HG03135 (cell line): ENCODE measurements around the gene LRRC74A.
"Not testable (repeated sequence)": the region's sequence is repeated elsewhere in the genome, so short reads cannot be mapped to it uniquely, and the experiment has no call there.

ENCODE experiments used
- ATAC-seq: cut with Tn5 transposase; IDR thresholded peaks from one replicate; pipeline ENCODE4 v1.9.1; 2021; ENCODE audit warnings: mild to moderate bottlenecking, moderate library complexity; ENCODE audit not compliant: unreplicated experiment

Gene LRRC74A

GRCh38 chr14:76883447-76883846 lies 57.2 kb downstream of the LRRC74A start:
- ATAC-seq, result no peak

DNA sequence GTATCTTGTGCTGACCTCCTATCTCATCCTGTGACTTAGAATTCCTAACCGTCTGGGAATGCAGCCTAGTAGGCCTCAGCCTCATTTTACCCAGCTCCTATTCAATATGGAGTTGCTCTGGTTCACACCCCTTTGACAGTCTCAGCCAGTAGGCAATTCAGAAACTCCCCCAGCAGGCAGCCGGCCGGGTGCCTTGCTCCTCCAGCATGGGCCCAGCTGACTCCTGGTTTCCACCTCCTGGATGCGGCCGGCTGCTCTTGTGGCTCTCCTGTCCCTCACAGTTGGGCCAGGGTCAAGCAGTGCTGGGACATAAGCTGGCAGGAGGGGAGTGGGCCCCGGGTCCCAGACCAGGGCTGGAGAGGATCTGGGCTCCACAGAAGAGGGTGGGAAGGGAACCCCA lies 58.2 kb downstream of the LRRC74A start:
- no peak for ATAC-seq

- no peak for ATAC-seq
Measured at GRCh38 chr14:76884853-76885276, 58.7 kb downstream of the LRRC74A start.

- no peak for ATAC-seq
Measured at GRCh38 chr14:76887191-76887590, 61.0 kb downstream of the LRRC74A start.

GRCh38 chr14:76891391-76891790 lies 65.2 kb downstream of the LRRC74A start:
- no peak for ATAC-seq

- no peak for ATAC-seq
Measured at GRCh38 chr14:76894308-76894707, 68.1 kb downstream of the LRRC74A start.

DNA sequence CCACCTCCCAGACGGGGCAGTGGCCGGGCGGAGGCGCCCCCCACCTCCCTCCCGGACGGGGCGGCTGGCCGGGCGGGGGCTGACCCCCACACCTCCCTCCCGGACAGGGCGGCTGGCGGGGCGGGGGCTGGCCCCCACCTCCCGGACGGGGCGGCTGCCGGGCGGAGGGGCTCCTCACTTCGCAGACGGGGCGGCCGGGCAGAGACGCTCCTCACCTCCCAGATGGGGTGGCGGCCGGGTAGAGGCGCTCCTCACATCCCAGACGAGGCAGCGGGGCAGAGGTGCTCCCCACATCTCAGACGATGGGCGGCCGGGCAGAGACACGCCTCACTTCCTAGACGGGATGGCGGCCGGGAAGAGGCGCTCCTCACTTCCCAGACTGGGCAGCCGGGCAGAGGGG lies 71.8 kb downstream of the LRRC74A start:
- ATAC-seq, result not testable (repeated sequence)

DNA sequence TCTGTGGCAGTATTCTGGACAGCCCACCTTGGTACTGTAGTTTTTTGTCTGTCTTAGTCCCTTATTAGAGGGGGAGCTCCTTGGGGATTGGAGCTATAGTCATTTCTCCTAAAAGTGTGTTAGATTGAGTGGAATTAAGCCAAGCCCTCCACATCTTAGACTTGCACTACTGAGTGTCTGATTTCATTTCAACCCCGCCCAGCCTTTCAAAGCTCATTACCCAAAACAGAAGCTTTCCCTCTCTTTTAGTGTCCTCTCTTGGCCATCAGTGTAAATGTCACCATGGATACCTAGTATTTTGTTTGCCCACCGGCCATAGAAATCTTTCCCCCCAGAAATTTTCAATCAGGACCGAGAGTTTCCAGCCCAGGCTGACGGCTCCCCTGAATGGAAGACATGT lies 74.5 kb downstream of the LRRC74A start:
- no peak for ATAC-seq

DNA sequence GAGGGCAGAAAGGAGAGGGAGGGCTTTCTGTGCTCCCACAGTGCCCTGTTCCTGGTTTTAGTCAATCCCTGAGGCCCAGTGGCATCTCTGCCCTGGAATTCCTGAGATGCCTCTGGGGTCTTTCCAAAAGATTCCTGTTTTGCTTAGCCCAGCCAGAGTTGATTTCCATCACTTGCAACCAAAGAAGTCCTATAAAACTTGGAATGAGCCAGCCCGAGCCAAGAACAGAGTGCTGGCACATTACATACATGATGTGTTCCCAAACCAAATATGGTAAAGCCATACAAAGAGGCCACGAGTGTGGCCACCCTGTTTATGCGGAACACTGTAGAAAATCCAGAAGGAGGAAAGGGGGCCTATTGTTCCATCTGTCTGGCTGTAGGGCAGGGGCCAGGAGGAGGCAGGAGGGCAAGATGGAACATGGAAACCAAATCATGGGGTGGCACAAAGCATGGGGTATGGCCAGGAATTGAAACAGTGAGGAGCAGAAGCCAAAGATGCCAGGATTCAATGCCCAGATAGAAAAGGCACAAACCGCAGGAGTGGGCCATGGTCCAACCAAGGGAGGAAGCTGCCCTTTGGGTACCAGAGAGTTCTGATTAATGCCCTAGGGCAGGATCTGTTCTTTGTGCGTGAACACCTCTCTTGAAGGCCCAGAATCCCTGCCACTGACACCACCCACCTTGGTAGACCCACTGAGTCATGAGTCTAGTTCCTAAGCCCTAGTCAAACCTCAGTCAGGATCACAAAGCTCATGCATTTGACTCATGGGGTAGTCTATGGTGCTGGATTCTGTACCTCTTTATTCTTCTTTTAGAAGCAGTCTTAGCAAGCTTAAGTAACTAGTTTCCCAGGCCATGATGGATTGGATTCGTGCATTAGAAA lies 75.2 kb downstream of the LRRC74A start:
- ATAC-seq, result no peak

GRCh38 chr14:76902591-76902990 lies 76.4 kb downstream of the LRRC74A start:
- no peak for ATAC-seq

- ATAC-seq, result no peak
Measured at GRCh38 chr14:76904100-76904739, 78.0 kb downstream of the LRRC74A start.

- no peak for ATAC-seq
Measured at GRCh38 chr14:76904740-76905569, 78.7 kb downstream of the LRRC74A start.

DNA sequence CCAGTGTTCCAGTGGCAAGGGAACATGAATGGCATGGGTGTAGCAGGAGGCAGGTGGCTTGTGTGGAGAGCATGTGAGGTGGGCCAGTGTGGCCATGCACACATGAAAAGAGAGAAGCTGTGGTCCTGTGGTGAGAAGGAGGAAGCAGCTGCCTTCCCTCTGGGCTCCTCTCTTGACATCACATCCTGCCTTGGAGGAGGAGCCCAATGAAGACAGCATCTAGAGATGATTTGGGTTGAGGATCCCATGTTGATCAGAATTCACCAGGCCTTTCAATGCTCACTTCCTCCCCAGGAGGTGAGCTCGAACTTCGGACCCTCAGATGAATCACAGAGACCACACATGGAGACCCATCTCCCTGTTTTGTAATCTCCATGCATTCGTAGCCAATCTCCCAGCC lies 82.6 kb downstream of the LRRC74A start:
- ATAC-seq, result no peak

DNA sequence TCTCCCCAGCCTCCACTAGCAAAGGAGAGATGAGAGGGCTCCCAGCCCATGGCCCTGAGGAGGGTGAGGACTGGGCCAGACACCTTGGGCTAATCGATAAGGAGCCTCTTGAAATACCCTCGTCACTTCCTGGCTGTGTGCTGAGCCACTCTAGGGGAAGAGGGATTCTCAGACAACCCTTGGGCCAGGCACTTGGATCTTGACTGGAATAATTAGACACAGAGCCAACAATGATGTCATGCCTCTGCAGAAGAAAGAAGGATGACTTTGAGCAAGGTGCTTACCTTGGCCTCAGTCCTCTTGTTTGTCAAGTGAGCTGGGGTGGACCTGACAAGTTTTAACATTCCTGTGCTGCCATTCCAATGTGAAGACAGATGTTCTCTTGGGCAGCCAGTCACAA lies 83.1 kb downstream of the LRRC74A start:
- ATAC-seq, result no peak

DNA sequence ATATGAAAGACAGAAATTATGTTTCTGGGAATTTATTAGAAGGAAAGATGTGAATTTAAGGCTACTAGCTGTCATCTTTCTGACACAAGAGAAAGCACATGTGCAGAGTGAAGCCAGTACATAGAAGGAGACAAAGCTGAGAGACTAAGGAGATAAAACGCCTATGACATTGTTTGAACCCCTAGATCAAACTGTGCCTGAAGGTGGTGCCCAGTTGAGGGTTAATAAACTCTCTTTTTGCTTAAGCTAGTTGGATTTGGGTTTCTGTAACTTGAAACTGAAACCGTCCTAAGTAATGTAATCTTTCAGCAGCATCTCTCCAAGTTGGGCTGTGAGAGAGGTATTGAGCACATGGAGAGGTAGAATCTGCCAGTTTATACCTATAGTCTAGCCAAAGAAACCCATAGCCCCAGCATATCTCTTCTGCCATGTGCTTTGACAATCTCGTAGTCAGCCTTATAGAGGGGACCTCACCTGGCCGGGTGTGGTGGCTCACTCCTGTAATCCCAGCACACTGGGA lies 84.2 kb downstream of the LRRC74A start:
- ATAC-seq, result no peak

- ATAC-seq, result no peak
Measured at GRCh38 chr14:76911473-76911872, 85.3 kb downstream of the LRRC74A start.

- ATAC-seq, result not testable (repeated sequence)
Measured at GRCh38 chr14:76914533-76915081, 88.4 kb downstream of the LRRC74A start.

DNA sequence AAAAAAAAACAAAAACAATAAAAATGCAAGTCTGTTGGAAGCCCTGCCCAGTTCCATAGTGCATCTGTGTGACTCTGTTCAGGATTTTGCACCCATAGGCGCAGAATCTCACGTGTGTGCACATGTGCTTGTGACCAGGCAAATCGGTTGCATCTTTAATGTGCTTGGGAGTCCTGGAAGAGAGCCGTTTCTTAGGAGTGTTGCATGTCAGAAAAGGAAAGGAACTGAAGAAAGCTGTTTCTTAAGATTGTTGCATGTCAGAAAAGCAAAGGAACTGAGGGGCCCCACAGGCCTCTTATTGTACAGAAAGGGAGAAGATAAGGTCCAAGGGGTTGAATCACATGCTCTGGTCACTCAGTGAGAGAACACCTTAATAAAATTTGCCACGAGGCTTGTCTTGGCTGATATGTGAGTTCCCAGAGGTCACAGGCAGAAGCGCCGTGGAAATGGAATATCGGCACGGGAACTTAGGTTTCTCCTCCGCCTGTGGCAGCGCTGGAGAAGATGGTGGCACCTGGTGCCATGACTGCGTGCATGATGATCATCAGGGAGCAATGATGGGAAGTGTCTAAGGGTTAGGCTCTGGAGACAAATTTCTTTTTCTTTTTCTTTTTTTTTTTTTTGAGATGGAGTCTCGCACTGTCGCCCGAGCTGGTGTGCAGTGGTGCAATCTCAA lies 90.0 kb downstream of the LRRC74A start:
- ATAC-seq, result no peak

DNA sequence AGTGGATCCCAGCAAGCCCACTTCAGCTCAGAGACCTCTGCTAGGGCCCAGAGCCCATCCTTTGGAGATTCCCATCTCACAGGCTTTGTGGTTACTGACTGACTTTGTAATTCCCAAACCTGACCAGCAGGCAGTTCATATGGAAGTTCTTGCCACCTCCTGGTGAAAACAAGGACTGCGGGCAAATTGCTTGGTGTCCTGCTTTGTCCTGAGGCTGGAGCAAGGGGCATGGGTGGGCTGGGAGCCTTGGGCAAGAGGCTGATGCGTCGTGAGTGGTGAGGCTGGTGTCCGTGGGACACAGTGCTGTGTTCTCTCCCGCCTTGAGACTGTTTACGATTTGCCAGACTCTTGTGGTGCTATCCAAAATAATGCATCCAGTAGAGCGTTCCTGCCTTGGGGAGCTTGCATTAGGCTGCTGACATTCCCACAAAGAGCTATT lies 91.0 kb downstream of the LRRC74A start:
- no peak for ATAC-seq

DNA sequence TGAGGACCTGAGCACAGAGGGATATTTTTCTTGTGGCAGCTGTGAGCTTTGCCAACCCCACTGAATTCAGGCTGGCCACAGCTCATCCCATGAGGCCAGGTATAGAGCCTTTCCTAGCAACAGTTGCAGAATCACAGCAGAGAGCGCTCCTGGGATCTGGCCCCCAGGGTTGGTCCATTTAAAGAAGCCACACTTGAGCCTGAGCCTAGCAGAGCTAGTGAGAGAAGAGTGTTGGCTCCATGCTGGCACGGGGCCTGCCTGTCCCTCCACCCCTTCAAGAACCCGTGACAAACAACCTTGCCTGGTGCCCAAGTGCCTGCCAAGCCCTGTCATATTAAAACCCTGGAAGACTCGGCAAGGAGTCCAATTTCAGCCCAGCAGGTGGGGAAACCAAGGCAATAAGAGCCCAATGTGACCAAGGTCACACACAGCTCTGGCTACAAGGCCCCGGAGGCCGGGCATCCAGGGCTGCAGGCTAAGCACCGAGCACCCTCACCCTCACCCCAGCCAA lies 91.6 kb downstream of the LRRC74A start:
- no peak for ATAC-seq
